Vagina (tissue), 2 donors: ENCODE measurements around the gene EGFLAM. TPM values are rescaled to one million over a fixed set of nuclear protein-coding genes. Genes with fewer than 3 reads are reported as not detected.
A peak's percentile ranks its signal among the peaks of the same experiment; 100 is the strongest.

Source experiments
- DNase-seq, 2 donors: peaks; one replicate each; pipeline ENCODE4 v3.0.0-alpha.2; 2017; ENCODE audit errors: extremely low spot score in 2 of 2
- H3K27ac ChIP-seq: fragments of 200-600 bp; sonication (generic); one replicate; pipeline ENCODE4 v1.5.1; 2019
- H3K27me3 ChIP-seq: fragments of 200-600 bp; sonication (generic); one replicate; pipeline ENCODE4 v1.5.1; 2019
- H3K36me3 ChIP-seq, 2 donors: fragments of 200-600 bp; sonication (generic); one replicate each; pipeline ENCODE4 v1.5.1; 2017 to 2019
- H3K4me1 ChIP-seq: fragments of 200-600 bp; sonication (generic); one replicate; pipeline ENCODE4 v1.5.1; 2019
- H3K4me3 ChIP-seq, 2 donors: fragments of 200-600 bp; sonication (generic); 1 replicate in 1 of 2; 2 replicates in 1 of 2; pipeline ENCODE4 v1.5.1; 2016 to 2019
- H3K9me3 ChIP-seq: fragments of 200-600 bp; sonication (generic); one replicate; pipeline ENCODE4 v1.5.1; 2019
- POLR2A ChIP-seq, 2 donors: fragments of 450-650 bp; IDR thresholded peaks; one replicate each; pipeline ENCODE4 v1.6.1; 2017; ENCODE audit warnings: antibody characterized with exemption in 2 of 2, mild to moderate bottlenecking in 2 of 2, moderate library complexity in 2 of 2
- POLR2AphosphoS5 ChIP-seq, 2 donors: sonication (generic); formaldehyde crosslinking; IDR thresholded peaks; one replicate each; pipeline ENCODE4 v1.9.0; 2017; ENCODE audit warnings: antibody characterized with exemption in 2 of 2, mild to moderate bottlenecking in 2 of 2, low read depth in 1 of 2; ENCODE audit not compliant: insufficient read depth in 1 of 2
- intact Hi-C: fragments of 100-400 bp; cut with DNase I; formaldehyde crosslinking; loops from one replicate; pipeline ENCODE4 v1.15.1; 2023
- total RNA-seq: library from RNA; depleted of rRNA; stranded (reverse); fragments of >200 nt; gene quantifications from one replicate; pipeline ENCODE4 v1.2.3, GENCODE V29; 2016
- TF ChIP-seq, protein P1 (sequence below), 3 experiments: fragments of 450-650 bp in 2 of 3; fragments of 200-600 bp in 1 of 3; sonication (generic) in 1 of 3; IDR thresholded peaks; one replicate each; pipeline ENCODE4 v1.5.1; 2017 to 2019; ENCODE audit warnings: antibody characterized with exemption in 3 of 3, mild to moderate bottlenecking in 2 of 3, moderate library complexity in 2 of 3

EGFLAM gene
- total RNA-seq: 15.2 TPM

- no peaks in the 10 kb centered on the region for H3K9me3 ChIP-seq
- peak within 1 kb of the TSS; percentile 5 for H3K27ac ChIP-seq
- DNase-seq: no peak
- H3K4me3 ChIP-seq: peak within 1 kb of the TSS; percentile 54 to 69
- intact Hi-C loops: no loop called here
- H3K36me3 ChIP-seq: no peaks in the 10 kb centered on the region
- no peak for TF ChIP-seq POLR2AphosphoS5 (IDR thresholded peaks at IDR 0.05; ENCODE audit: insufficient read depth in 1 of 2, low read depth in 1 of 2)
- TF ChIP-seq, protein P1, sequence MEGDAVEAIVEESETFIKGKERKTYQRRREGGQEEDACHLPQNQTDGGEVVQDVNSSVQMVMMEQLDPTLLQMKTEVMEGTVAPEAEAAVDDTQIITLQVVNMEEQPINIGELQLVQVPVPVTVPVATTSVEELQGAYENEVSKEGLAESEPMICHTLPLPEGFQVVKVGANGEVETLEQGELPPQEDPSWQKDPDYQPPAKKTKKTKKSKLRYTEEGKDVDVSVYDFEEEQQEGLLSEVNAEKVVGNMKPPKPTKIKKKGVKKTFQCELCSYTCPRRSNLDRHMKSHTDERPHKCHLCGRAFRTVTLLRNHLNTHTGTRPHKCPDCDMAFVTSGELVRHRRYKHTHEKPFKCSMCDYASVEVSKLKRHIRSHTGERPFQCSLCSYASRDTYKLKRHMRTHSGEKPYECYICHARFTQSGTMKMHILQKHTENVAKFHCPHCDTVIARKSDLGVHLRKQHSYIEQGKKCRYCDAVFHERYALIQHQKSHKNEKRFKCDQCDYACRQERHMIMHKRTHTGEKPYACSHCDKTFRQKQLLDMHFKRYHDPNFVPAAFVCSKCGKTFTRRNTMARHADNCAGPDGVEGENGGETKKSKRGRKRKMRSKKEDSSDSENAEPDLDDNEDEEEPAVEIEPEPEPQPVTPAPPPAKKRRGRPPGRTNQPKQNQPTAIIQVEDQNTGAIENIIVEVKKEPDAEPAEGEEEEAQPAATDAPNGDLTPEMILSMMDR (IDR thresholded peaks at IDR 0.05): no peak
- no peaks in the 10 kb centered on the region for H3K27me3 ChIP-seq
- H3K4me1 ChIP-seq: peaks cover 19% of the 10 kb centered on the region
Measured at GRCh38 chr5:38258319-38259061, at the start of gene EGFLAM. Gene EGFLAM, plus strand, starts transcription at chr5:38258559. Its CDS starts 196 bp downstream, at chr5:38258755.

- Histone ChIP-seq H3K4me3 (no peak overlapping the region), H3K4me1 (no peaks in the 10 kb centered on the region), H3K27me3 (no peaks in the 10 kb centered on the region), H3K36me3 (no peaks in the 10 kb centered on the region), H3K27ac (no peak overlapping the region), H3K9me3 (no peaks in the 10 kb centered on the region)
- intact Hi-C loops: no loop called here
- no peak for TF ChIP-seq POLR2A (IDR thresholded peaks at IDR 0.05)
- TF ChIP-seq, protein P1 (IDR thresholded peaks at IDR 0.05): peak in 1 of 3 experiments; percentile 30
- no peak for DNase-seq
Measured at GRCh38 chr5:38208782-38209378, 49.5 kb upstream of the EGFLAM start.

GRCh38 chr5:38210676-38211353, 47.5 kb upstream of the EGFLAM start:
- Histone ChIP-seq H3K9me3 (no peaks in the 10 kb centered on the region), H3K4me1 (no peaks in the 10 kb centered on the region), H3K36me3 (no peaks in the 10 kb centered on the region), H3K27me3 (no peaks in the 10 kb centered on the region), H3K4me3 (no peak overlapping the region), H3K27ac (no peak overlapping the region)
- intact Hi-C loops: no loop called here
- no peak for DNase-seq
- TF ChIP-seq POLR2AphosphoS5 (IDR thresholded peaks at IDR 0.05; ENCODE audit: insufficient read depth in 1 of 2, low read depth in 1 of 2) (no peak), POLR2A (IDR thresholded peaks at IDR 0.05) (no peak)
- TF ChIP-seq, protein P1 (IDR thresholded peaks at IDR 0.05): no peak

DNA sequence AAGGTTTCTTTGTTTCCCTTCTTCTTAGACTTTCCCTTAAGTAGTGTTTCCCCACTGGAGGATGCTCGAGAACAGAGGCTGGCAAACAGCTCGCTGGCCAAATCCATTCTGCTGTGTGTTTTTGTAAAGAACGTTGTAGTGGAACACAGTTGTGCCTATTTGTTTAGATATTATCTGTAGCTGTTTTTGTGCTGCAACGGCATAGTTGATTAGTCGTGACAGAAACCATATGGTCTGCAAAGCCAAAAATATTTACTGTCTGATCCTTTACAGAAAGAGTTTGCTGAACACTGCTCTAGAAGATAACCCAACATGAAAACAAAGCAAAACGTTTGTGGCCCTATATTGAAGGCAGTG, 47.0 kb upstream of the EGFLAM start:
- intact Hi-C loops: no loop called here
- Histone ChIP-seq H3K36me3 (no peaks in the 10 kb centered on the region), H3K4me1 (no peaks in the 10 kb centered on the region), H3K27me3 (no peaks in the 10 kb centered on the region), H3K27ac (no peak overlapping the region), H3K4me3 (no peak overlapping the region), H3K9me3 (no peaks in the 10 kb centered on the region)
- no peak for DNase-seq
- TF ChIP-seq POLR2AphosphoS5 (IDR thresholded peaks at IDR 0.05; ENCODE audit: insufficient read depth in 1 of 2, low read depth in 1 of 2) (no peak), POLR2A (IDR thresholded peaks at IDR 0.05) (no peak)
- TF ChIP-seq, protein P1 (IDR thresholded peaks at IDR 0.05): no peak

GRCh38 chr5:38212307-38212706, 46.1 kb upstream of the EGFLAM start:
- TF ChIP-seq POLR2A (IDR thresholded peaks at IDR 0.05) (no peak), POLR2AphosphoS5 (IDR thresholded peaks at IDR 0.05; ENCODE audit: insufficient read depth in 1 of 2, low read depth in 1 of 2) (no peak)
- TF ChIP-seq, protein P1 (IDR thresholded peaks at IDR 0.05): no peak
- Histone ChIP-seq H3K27ac (no peak overlapping the region), H3K27me3 (no peaks in the 10 kb centered on the region), H3K36me3 (no peaks in the 10 kb centered on the region), H3K9me3 (no peaks in the 10 kb centered on the region), H3K4me1 (no peaks in the 10 kb centered on the region), H3K4me3 (no peak overlapping the region)
- intact Hi-C loops: no loop called here
- no peak for DNase-seq
